ENCODE results near the gene C10orf143.
"Not testable (repeated sequence)": the region's sequence is repeated elsewhere in the genome, so short reads cannot be mapped to it uniquely, and the experiment has no call there.

The C10orf143 gene

GRCh38 chr10:130111113-130111851, 652 bp upstream of the C10orf143 start:
- TF ChIP-seq CTCF (IDR thresholded peaks at IDR 0.05; ENCODE audit: low read length, missing control alignments) = no peak

GRCh38 chr10:130109796-130110245, 809 bp downstream of the C10orf143 start:
- peak; percentile 93 for DNase-seq (ENCODE audit: low read depth)
- peak; percentile 90 for TF ChIP-seq CTCF (IDR thresholded peaks at IDR 0.05; ENCODE audit: low read length, missing control alignments)
- H3K4me3 ChIP-seq (replicated peaks; ENCODE audit: low read depth, low read length) = peak overlapping the region; percentile 97

More at GRCh38 chr10:130111113-130111851, 652 bp upstream of the C10orf143 start:
- DNase-seq (ENCODE audit: low read depth) = peak; percentile 98
- peak overlapping the region; percentile 97 for H3K4me3 ChIP-seq (replicated peaks; ENCODE audit: low read depth, low read length)

GRCh38 chr10:130108934-130109604, 1.6 kb downstream of the C10orf143 start:
- TF ChIP-seq CTCF (IDR thresholded peaks at IDR 0.05; ENCODE audit: low read length, missing control alignments) = no peak
- no peak for DNase-seq (ENCODE audit: low read depth)
- H3K4me3 ChIP-seq (replicated peaks; ENCODE audit: low read depth, low read length) = peak overlapping the region; percentile 97

GRCh38 chr10:130108146-130108545, 2.5 kb downstream of the C10orf143 start:
- DNase-seq (ENCODE audit: low read depth); H3K4me3 ChIP-seq (replicated peaks; ENCODE audit: low read depth, low read length): not testable (repeated sequence)

- H3K4me3 ChIP-seq (replicated peaks; ENCODE audit: low read depth, low read length) = no peak overlapping the region
- DNase-seq (ENCODE audit: low read depth) = no peak
- TF ChIP-seq CTCF (IDR thresholded peaks at IDR 0.05; ENCODE audit: low read length, missing control alignments) = no peak
Observed at GRCh38 chr10:130105724-130106123, 4.9 kb downstream of the C10orf143 start.

GRCh38 chr10:130099344-130099743, 11.3 kb downstream of the C10orf143 start:
- no peak overlapping the region for H3K4me3 ChIP-seq (replicated peaks; ENCODE audit: low read depth, low read length)
- DNase-seq (ENCODE audit: low read depth) = no peak
- TF ChIP-seq CTCF (IDR thresholded peaks at IDR 0.05; ENCODE audit: low read length, missing control alignments) = no peak

- DNase-seq (ENCODE audit: low read depth); H3K4me3 ChIP-seq (replicated peaks; ENCODE audit: low read depth, low read length): not testable (repeated sequence)
Observed at GRCh38 chr10:130090565-130090964, 20.1 kb downstream of the C10orf143 start.

GRCh38 chr10:130080461-130080814, 30.2 kb downstream of the C10orf143 start:
- no peak for DNase-seq (ENCODE audit: low read depth)
- no peak overlapping the region for H3K4me3 ChIP-seq (replicated peaks; ENCODE audit: low read depth, low read length)
- TF ChIP-seq CTCF (IDR thresholded peaks at IDR 0.05; ENCODE audit: low read length, missing control alignments) = no peak
